H1 (cell line): ENCODE measurements around the gene CREB3L4. TPM values are rescaled to one million over a fixed set of nuclear protein-coding genes. Genes with fewer than 3 reads are reported as not detected.

Source experiments
- CTCF ChIA-PET: fragments of 300-600 bp; sonication (Branson Sonifier 250); formaldehyde crosslinking; loops from one replicate; lab custom pipeline; 2021; ENCODE audit not compliant: partially characterized antibody; lab: Charles Lee
- POLR2A ChIA-PET: fragments of 300-600 bp; sonication (Branson Sonifier 250); formaldehyde crosslinking; loops from one replicate; lab custom pipeline; 2021; ENCODE audit warnings: inconsistent platforms; ENCODE audit not compliant: partially characterized antibody; lab: Charles Lee
- DNase-seq, 2 experiments: peaks; one replicate each; pipeline versions ENCODE4 v3.0.0 to v3.0.0-alpha.2; 2010 to 2022; ENCODE audit warnings: low spot score in 2 of 2, low read depth in 1 of 2, mixed read lengths in 1 of 2
- FAIRE-seq: peaks from 2 replicates; lab custom pipeline; 2011; peaks lifted over from hg19 to GRCh38; lab: Jason Lieb, UNC
- H2AFZ ChIP-seq: 2 replicates; pipeline ENCODE4 v1.8.1; 2012; ENCODE audit warnings: low read length, inconsistent platforms
- H2AK5ac ChIP-seq: 2 replicates; pipeline ENCODE4 v1.6.1; 2013; ENCODE audit warnings: low read depth, low read length
- H2BK120ac ChIP-seq: replicated peaks from 2 replicates; pipeline ENCODE3; 2013; ENCODE audit warnings: low read depth, low read length, inconsistent platforms
- H2BK12ac ChIP-seq: 2 replicates; pipeline ENCODE4 v1.6.1; 2013; ENCODE audit warnings: low read depth, low read length
- H2BK15ac ChIP-seq: 2 replicates; pipeline ENCODE4 v1.6.1; 2013; ENCODE audit warnings: low read length
- H2BK20ac ChIP-seq: 2 replicates; pipeline ENCODE4 v1.6.1; 2013; ENCODE audit warnings: low read length
- H2BK5ac ChIP-seq: 2 replicates; pipeline ENCODE4 v1.6.1; 2013; ENCODE audit warnings: low read depth, low read length
- H3K14ac ChIP-seq: 2 replicates; pipeline ENCODE4 v1.6.1; 2013; ENCODE audit warnings: inconsistent platforms; ENCODE audit not compliant: insufficient read length
- H3K18ac ChIP-seq: 2 replicates; pipeline ENCODE4 v1.6.1; 2013; ENCODE audit warnings: low read length; ENCODE audit errors: extremely low read depth
- H3K23ac ChIP-seq: 2 replicates; pipeline ENCODE4 v1.6.1; 2013; ENCODE audit warnings: inconsistent platforms; ENCODE audit not compliant: insufficient read length
- H3K23me2 ChIP-seq: 2 replicates; pipeline ENCODE4 v1.6.1; 2013; ENCODE audit warnings: low read depth, low read length
- H3K27ac ChIP-seq: 2 replicates; pipeline ENCODE4 v1.6.1; 2011; ENCODE audit warnings: low read depth, low read length, inconsistent platforms
- H3K27me3 ChIP-seq, 4 experiments: replicated peaks in 1 of 4; 1 replicate in 1 of 4; 2 replicates in 3 of 4; pipeline versions ENCODE4 v1.6.1 to v1.8.1; 2011 to 2013; ENCODE audit warnings: low read length in 3 of 4, mild to moderate bottlenecking in 3 of 4, inconsistent platforms in 2 of 4, mixed read lengths in 2 of 4, moderate library complexity in 1 of 4; ENCODE audit not compliant: control insufficient read depth in 3 of 4, insufficient read depth in 3 of 4; ENCODE audit errors: extremely low read depth in 1 of 4
- H3K36me3 ChIP-seq, 4 experiments: 2 replicates each; pipeline versions ENCODE4 v1.6.1 to v1.8.1; 2011 to 2013; ENCODE audit warnings: mild to moderate bottlenecking in 4 of 4, low read length in 3 of 4, moderate library complexity in 2 of 4, control low read depth in 1 of 4, inconsistent platforms in 1 of 4; ENCODE audit not compliant: insufficient read depth in 4 of 4, control insufficient read depth in 2 of 4
- H3K4ac ChIP-seq: replicated peaks from 2 replicates; pipeline ENCODE3; 2013; ENCODE audit warnings: low read length, low read depth, mixed read lengths, inconsistent platforms; ENCODE audit not compliant: insufficient read length
- H3K4me1 ChIP-seq, 4 experiments: replicated peaks in 1 of 4; 1 replicate in 1 of 4; 2 replicates in 3 of 4; pipeline versions ENCODE4 v1.6.1 to v1.8.1; 2011 to 2013; ENCODE audit warnings: low read length in 3 of 4, inconsistent platforms in 2 of 4, mixed read lengths in 1 of 4; ENCODE audit not compliant: insufficient read depth in 4 of 4, control insufficient read depth in 3 of 4
- H3K4me2 ChIP-seq, 2 experiments: 2 replicates each; pipeline versions ENCODE4 v1.6.1 to v1.8.1; 2011 to 2013; ENCODE audit warnings: low read depth in 2 of 2, low read length in 2 of 2, control low read depth in 1 of 2, inconsistent platforms in 1 of 2, mild to moderate bottlenecking in 1 of 2; ENCODE audit not compliant: insufficient read depth in 1 of 2
- H3K4me3 ChIP-seq, 4 experiments: fragments of 200-600, 300-600 bp in 1 of 4; sonication (generic), shearing (Covaris generic), sonication (Bioruptor Twin) in 1 of 4; 2 replicates each; pipeline versions ENCODE4 v1.5.1 to v1.8.1; 2011 to 2016; ENCODE audit warnings: low read length in 4 of 4, low read depth in 3 of 4, control low read depth in 2 of 4, inconsistent platforms in 2 of 4, mild to moderate bottlenecking in 2 of 4, mixed read lengths in 1 of 4, moderate library complexity in 1 of 4; ENCODE audit not compliant: insufficient read depth in 2 of 4; ENCODE audit errors: extremely low read depth in 1 of 4
- H3K56ac ChIP-seq: replicated peaks from 2 replicates; pipeline ENCODE3; 2013; ENCODE audit warnings: low read depth, mild to moderate bottlenecking, mixed read lengths, low read length, inconsistent platforms; ENCODE audit not compliant: insufficient read length
- H3K79me1 ChIP-seq: 2 replicates; pipeline ENCODE4 v1.6.1; 2013; ENCODE audit warnings: low read depth, low read length, control low read depth
- H3K79me2 ChIP-seq, 2 experiments: 2 replicates each; pipeline versions ENCODE4 v1.6.1 to v1.8.1; 2012 to 2013; ENCODE audit warnings: low read length in 2 of 2, mild to moderate bottlenecking in 2 of 2, inconsistent platforms in 1 of 2; ENCODE audit not compliant: insufficient read depth in 2 of 2, control insufficient read depth in 1 of 2
- H3K9ac ChIP-seq, 4 experiments: replicated peaks in 1 of 4; 1 replicate in 1 of 4; 2 replicates in 3 of 4; pipeline versions ENCODE4 v1.6.1 to v1.8.1; 2011 to 2013; ENCODE audit warnings: low read depth in 3 of 4, low read length in 3 of 4, control low read depth in 2 of 4, mild to moderate bottlenecking in 2 of 4, moderate library complexity in 2 of 4, inconsistent platforms in 1 of 4; ENCODE audit errors: extremely low read depth in 1 of 4
- H3K9me3 ChIP-seq, 2 experiments: 2 replicates each; pipeline versions ENCODE4 v1.6.1 to v1.8.1; 2012 to 2013; ENCODE audit warnings: mild to moderate bottlenecking in 2 of 2, moderate library complexity in 2 of 2, control low read depth in 1 of 2, inconsistent platforms in 1 of 2, low read depth in 1 of 2, low read length in 1 of 2, mixed read lengths in 1 of 2; ENCODE audit not compliant: insufficient read depth in 2 of 2
- H4K20me1 ChIP-seq, 2 experiments: replicated peaks in 1 of 2; 2 replicates each; pipeline versions ENCODE3 to v1.8.1; 2011 to 2013; ENCODE audit warnings: inconsistent platforms in 2 of 2, low read length in 2 of 2, mild to moderate bottlenecking in 1 of 2; ENCODE audit not compliant: insufficient read depth in 2 of 2, control insufficient read depth in 1 of 2
- H4K5ac ChIP-seq: 2 replicates; pipeline ENCODE4 v1.6.1; 2013; ENCODE audit warnings: low read length, low read depth, mixed read lengths, inconsistent platforms; ENCODE audit not compliant: insufficient read length
- H4K8ac ChIP-seq: 2 replicates; pipeline ENCODE4 v1.8.0; 2013; ENCODE audit warnings: mild to moderate bottlenecking, moderate library complexity, low read length, inconsistent platforms; ENCODE audit not compliant: insufficient read depth; ENCODE audit errors: extremely low read depth
- H4K91ac ChIP-seq: replicated peaks from 2 replicates; pipeline ENCODE3; 2013; ENCODE audit warnings: low read length, mixed read lengths, inconsistent platforms; ENCODE audit not compliant: insufficient read length
- WGBS, 2 experiments: shearing (Covaris generic) in 1 of 2; methylation state at CpG; one replicate each; pipeline versions ENCODE4 v1.1.6 to v1.1.7; 2013 to 2015; ENCODE audit warnings: low lambda C conversion rate in 2 of 2, mixed read lengths in 2 of 2, inconsistent platforms in 1 of 2, low coverage in 1 of 2, missing lambda C conversion rate in 1 of 2; ENCODE audit not compliant: insufficient replicate concordance in 2 of 2, insufficient coverage in 1 of 2, insufficient read length in 1 of 2; ENCODE audit errors: extremely low coverage in 1 of 2, missing lambda C conversion rate in 1 of 2; 5-methylcytosine and 5-hydroxymethylcytosine counted together
- polyA plus RNA-seq, 7 experiments: library from polyadenylated mRNA; depleted of rRNA in 3 of 7; stranded (reverse) in 5 of 7; unstranded in 2 of 7; fragments of >200 nt in 5 of 7; fragments of 200-250 nt in 2 of 7; gene quantifications; 1 replicate in 5 of 7; 2 replicates in 1 of 7; 4 replicates in 1 of 7; pipeline versions ENCODE4 v1.2.1 to v1.2.3, GENCODE V29; 2011 to 2013; ENCODE audit warnings: missing spikeins in 2 of 7, mixed read lengths in 2 of 7
- total RNA-seq: library from RNA; stranded (reverse); fragmentation: NEBNext Ultra II Directional; extraction: Animal tissue kit (Norgen Biotek cat#: 25700); gene quantifications from 2 replicates; pipeline ENCODE4 v1.2.1, GENCODE V29; 2021

CREB3L4 gene
- total and polyA plus RNA-seq, 2 of the 8 experiments (the other 6 are each of a cell fraction or from before 2014, with no cell fraction given) = 34.4 to 54.0 TPM

DNA sequence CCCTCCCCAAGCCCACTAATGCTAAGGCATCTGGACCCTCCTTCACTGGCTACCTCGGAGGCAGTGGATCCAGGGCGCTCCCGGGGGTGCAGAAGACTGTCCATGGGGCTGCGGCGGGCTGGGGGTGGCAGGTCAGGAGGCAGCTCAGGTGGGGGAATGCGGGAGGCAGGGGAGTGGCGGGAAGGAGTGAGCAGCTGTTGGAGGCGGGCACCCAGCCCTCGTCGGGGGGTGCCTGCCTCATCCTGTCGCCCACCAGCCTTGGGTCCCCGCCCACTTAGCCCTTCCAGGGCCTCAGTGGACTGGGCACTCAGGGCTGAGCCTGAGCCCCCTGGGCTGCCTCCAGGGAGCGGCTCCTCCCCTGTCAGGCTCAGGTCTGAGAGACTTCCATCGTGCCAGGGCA is 34.3 kb upstream of the CREB3L4 start:
- Histone ChIP-seq H3K4me2 (no peak overlapping the region), H2AFZ (no peak overlapping the region), H3K36me3 (peaks cover 12 to 57% (median 45%) of the 10 kb centered on the region in 4 experiments), H3K79me1 (no peaks in the 10 kb centered on the region; the same call in 1 of the 2 replicates), H3K79me2 (no peaks in the 10 kb centered on the region), H3K23me2 (no peaks in the 10 kb centered on the region; the same call in 1 of the 2 replicates), H2BK5ac (no peak overlapping the region), H2BK15ac (no peak overlapping the region), H3K4me3 (no peak overlapping the region), H3K9me3 (no peaks in the 10 kb centered on the region), H3K27ac (no peak overlapping the region), H3K14ac (no peak overlapping the region), H3K9ac (no peak overlapping the region), H4K20me1 (peaks cover 0 to 11% of the 10 kb centered on the region in 2 experiments), H4K91ac (no peak overlapping the region), H3K4me1 (no peaks in the 10 kb centered on the region), H2AK5ac (no peak overlapping the region), H2BK12ac (no peak overlapping the region), H4K5ac (no peak overlapping the region), H3K23ac (no peak overlapping the region), H2BK20ac (no peak overlapping the region), H3K27me3 (no peaks in the 10 kb centered on the region), H3K18ac (no peak overlapping the region), H2BK120ac (no peak overlapping the region), H3K56ac (no peak overlapping the region), H4K8ac (no peak overlapping the region), H3K4ac (no peak overlapping the region)
- ChIA-PET POLR2A (interaction anchor here (0.8 to 3.7 kb wide), 5 partner anchors 12 to 57 kb away, joined by 3 to 24 read pairs (median 7); partner anchors contain the start of genes DENND4B, RPS27 and SLC39A1), CTCF (no interaction called here)
- 91% methylated on average over 12 of the region's 14 CpGs; no CpG with 5 or more reads in 1 of the 2 experiments for WGBS, 2 experiments
- DNase-seq (no peak), FAIRE-seq (no peak)
